Measurements from ENCODE around the gene ZBBX.

DNA sequence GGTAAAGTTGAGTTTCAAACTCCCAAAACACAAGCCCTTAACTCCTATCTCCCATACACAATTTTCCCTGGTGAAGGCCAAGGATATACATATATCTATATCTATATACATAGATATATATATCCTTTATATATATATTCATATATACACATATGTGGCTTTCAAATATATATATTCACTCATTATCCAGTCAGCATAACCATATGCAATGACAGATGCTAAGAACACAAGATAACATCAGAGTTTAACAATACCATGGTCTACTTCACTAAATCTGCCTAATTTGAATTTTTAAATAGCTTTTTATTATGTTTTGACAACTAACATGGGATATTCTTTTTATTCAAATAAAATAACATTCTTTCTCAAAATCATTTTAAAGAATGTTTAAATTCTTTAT lies 24.7 kb downstream of the ZBBX start:
- TF ChIP-seq POLR2A (IDR thresholded peaks at IDR 0.05; ENCODE audit: low read depth, low read length) (no peak), POLR2AphosphoS5 (IDR thresholded peaks at IDR 0.05; ENCODE audit: low read depth, low read length) (no peak), TAF1 (IDR thresholded peaks at IDR 0.05; ENCODE audit: borderline replicate concordance, low read depth, low read length) (no peak)
